GM19099 (cell line): ENCODE data around the gene ZNF385C.

ENCODE experiments used
- POLR2A ChIP-seq: IDR thresholded peaks from 3 replicates; pipeline ENCODE4 v1.6.1; 2011; ENCODE audit warnings: low read depth; ENCODE audit not compliant: insufficient read length; ENCODE audit errors: extremely low read depth

Gene ZNF385C

DNA sequence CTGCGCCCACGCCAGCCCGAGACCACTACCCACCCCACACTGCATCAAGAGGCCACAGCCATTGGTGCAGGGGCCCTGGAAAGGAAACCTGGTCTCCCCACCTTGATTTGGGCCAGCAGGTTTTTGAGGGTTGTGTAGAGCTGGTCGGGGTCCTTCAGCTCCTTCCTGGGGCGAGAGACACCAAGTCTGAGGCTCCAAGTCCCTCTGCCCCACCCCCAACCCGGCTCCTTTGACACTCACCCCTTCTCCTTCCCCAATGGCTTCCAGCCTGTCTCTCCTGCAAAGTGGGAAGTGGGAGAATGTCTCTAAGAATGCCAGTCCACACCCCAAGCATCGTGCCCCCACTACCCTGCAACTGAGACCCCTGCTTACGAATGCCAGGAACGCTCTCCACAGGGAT lies 15.8 kb upstream of the ZNF385C start:
- no peak for TF ChIP-seq POLR2A

- no peak for TF ChIP-seq POLR2A
These were observed 15.2 kb upstream of the ZNF385C start for GRCh38 chr17:42113293-42114069.

DNA sequence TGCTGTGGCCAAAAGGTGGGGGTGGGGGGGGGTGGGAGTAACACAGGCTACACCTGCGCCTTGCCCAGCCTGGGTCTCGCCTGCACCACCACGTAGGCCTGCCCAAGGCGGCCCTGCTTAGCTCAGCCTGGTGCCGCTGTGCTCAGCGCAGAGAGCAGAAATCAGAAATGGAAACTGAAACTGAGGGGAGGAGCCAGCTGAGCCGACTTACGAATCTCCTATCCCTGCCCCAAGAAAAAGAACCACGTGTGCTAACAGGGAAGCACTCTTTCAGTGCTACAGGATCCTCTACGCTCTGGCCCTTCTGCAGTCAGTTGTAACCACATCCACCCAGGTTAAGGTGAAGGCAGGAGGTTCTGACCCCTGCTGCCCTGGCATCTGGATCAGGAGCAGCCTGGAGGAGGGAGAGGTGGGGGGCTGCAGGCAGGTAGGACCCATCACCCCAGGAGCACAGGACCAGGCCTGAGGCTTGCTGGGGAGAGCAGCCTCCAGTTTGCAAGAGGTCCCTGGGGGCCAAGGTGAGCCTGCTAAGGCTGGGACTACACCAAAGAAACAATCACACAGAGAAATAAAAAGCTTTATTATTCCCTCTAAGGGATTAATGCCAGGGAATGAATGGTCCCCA lies 14.4 kb upstream of the ZNF385C start, which contains the start of gene DHX58:
Gene DHX58 (minus strand): TSS at position 163 of the 625 bp plus-strand sequence. CDS start 822 bp downstream, outside the sequence.
- TF ChIP-seq POLR2A, result peak; percentile 86

GRCh38 chr17:42111871-42112551 lies 13.7 kb upstream of the ZNF385C start:
- TF ChIP-seq POLR2A, result no peak

- no peak for TF ChIP-seq POLR2A
These were observed 13.0 kb upstream of the ZNF385C start for GRCh38 chr17:42111265-42111636.

DNA sequence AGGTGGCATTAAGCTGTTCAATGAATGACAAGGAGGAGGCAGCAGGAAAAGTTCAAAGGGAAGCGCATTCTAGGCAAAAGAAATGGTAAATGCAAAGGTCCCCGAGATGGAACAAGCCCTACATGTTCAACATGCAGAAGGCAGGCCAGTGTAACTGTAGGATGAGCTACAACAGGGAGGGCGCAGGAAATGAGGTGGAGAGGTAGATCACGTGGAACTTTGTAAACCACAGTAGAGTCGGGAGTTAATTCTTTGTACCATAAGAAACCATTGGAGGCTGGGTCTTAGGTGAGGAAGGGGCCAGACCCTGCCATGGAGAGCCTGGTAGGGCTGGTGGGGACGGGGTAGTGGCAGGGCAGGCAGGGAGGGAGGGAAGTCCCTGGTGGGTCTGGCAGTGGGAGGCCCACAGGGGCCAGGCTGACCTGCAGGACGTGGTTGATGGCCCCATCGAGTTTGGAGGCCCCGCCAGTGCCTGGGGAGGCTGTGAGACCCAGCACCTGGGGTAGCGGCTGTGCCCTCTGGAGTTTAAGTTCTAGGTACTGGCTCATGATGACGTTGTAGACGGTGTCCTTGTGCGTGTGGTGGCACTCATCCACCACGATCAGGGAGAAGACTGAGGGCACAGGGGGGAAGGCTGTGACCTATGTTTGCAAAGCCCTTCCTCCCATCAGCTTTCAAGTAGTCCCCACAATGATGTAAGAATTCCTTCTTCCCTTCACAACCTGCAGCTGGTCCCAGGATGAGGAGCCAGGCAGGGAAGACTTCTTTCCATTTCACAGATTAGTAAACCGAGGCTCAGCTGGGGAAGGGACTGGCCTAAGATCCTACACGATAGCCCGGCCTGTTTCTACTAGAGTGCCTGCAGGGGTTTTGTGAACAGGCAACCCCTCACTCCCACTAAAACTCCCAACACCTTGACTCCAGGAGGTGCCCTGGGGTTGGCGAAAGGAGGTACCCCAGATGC lies 12.3 kb upstream of the ZNF385C start:
- TF ChIP-seq POLR2A, result no peak

DNA sequence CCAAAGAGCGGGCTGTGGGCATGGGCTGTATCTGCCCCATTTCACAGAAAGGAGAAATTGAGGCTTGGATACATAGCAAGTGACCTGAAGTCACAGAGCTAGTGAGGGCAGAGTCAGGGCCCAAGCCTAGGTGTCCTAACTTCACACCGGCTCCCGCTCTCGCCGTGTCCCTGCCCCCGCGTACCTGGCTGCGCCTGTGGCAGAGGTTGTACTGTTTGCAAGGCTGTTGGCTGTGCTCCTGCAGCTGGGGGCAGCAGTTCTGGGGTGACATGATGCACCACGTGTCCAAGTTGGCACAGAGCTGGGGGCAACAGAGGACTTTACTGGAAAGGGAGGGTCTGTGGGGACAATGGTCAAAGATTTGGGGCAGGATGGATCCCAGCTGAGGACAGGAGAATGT lies 10.8 kb upstream of the ZNF385C start:
- TF ChIP-seq POLR2A, result no peak

DNA sequence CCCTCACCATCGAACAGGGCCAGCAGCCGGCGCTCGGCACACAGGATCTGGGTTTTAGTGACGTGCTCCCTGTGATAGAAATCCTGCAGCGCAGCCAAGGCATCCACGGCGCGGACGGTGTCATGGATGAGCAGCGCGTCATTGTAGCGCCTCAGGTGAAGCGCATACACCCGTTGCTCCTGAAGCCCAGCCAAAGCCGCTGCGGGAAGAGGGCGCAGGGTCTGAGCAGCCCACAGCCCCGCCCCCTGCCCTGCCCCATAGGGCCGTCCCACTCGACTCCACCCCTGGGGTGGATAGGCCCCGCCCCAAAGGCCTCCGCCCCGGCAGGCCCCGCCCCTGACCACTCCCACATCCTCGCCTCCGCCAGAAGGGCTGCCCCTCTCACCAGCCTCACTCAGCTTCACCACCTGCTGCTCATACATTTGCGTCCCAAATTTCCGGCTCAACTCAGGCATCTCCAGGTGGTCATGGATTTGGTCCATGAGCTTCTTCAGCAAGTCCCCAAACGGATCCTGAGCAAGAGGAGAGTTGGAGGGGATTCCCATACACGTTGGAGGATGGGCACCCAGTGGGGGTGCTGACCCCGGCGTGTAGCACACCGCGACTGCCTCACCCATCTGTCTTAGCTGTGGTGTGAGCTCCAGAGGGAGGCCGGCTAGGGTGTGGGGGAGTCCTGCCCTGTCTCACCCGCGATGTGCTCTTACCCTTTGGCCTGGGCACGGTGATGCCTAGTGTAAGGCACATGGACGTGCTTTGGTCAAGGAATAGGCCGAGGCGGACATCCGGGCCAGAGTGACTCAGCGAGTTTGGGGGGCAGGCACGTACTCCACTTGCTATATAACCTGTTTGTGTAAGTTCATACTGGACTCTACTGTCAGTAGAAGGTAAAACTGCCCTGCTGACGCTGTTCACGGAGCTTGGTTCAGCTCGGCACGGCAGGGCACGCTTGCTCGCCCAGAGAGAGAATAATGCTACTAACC lies 9.6 kb upstream of the ZNF385C start:
- peak; percentile 28 for TF ChIP-seq POLR2A

DNA sequence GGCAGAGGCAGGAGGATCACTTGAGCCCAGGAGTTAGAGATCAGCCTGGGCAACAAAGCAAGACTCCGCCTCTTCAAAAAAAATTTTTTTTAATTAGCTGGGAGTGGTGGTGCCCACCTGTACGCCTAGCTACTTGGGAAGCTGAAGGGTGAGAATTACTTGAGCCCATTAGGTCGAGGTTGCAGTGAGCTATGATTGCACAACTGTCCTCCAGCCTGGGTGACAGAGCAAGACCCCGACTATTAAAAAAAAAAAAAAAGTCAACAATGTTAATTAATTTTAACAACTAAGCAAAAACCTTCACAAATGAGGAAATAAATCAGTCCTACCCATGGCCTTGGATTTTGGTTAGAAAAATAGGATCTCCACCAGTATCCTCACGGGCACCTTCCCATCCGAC lies 8.9 kb upstream of the ZNF385C start:
- no peak for TF ChIP-seq POLR2A

GRCh38 chr17:42106009-42106408 lies 7.7 kb upstream of the ZNF385C start:
- no peak for TF ChIP-seq POLR2A

- no peak for TF ChIP-seq POLR2A
These were observed 6.0 kb upstream of the ZNF385C start for GRCh38 chr17:42104264-42104663.

GRCh38 chr17:42103221-42103954 lies 5.1 kb upstream of the ZNF385C start:
- no peak for TF ChIP-seq POLR2A
